ENCODE results near the gene FRMD6.

- TF ChIP-seq POLR2A (IDR thresholded peaks at IDR 0.05) = no peak
- no peak for TF ChIP-seq CTCF (IDR thresholded peaks at IDR 0.05)
Measured at GRCh38 chr14:51622376-51622775, 29.3 kb upstream of the FRMD6 start.
